K562 (cell line): ENCODE measurements around the gene TMEM203. TPM values are rescaled to one million over a fixed set of nuclear protein-coding genes. Genes with fewer than 3 reads are reported as not detected.

Source experiments
- AFF1 ChIP-seq, 2 experiments: fragments of 450-650 bp; IDR thresholded peaks; 2 replicates each; pipeline ENCODE4 v1.6.1; 2018; ENCODE audit warnings: mild to moderate bottlenecking in 2 of 2, low read depth in 1 of 2; ENCODE audit not compliant: partially characterized antibody in 2 of 2
- CBX3 ChIP-seq, 2 experiments: IDR thresholded peaks; 1 replicate in 1 of 2; 2 replicates in 1 of 2; pipeline ENCODE4 v1.6.1; 2012; ENCODE audit warnings: inconsistent platforms in 2 of 2, low read length in 2 of 2, borderline replicate concordance in 1 of 2, control low read depth in 1 of 2
- CCNT2 ChIP-seq: IDR thresholded peaks from 2 replicates; pipeline ENCODE4 v1.6.1; 2011; ENCODE audit warnings: borderline replicate concordance, low read depth, mild to moderate bottlenecking, moderate library complexity, mixed read lengths, low read length; ENCODE audit not compliant: insufficient read length; ENCODE audit errors: extremely low read depth
- DIDO1 ChIP-seq: fragments of 450-650 bp; IDR thresholded peaks from 2 replicates; pipeline ENCODE4 v1.6.1; 2016; ENCODE audit warnings: low read depth, missing biosample characterization, missing genetic modification characterization
- GATAD2A ChIP-seq: fragments of 450-650 bp; IDR thresholded peaks from 2 replicates; pipeline ENCODE4 v1.6.1; 2017
- HDAC2 ChIP-seq: fragments of 450-650 bp; IDR thresholded peaks from 2 replicates; pipeline ENCODE4 v1.6.1; 2016; ENCODE audit warnings: mild to moderate bottlenecking
- ILK ChIP-seq: fragments of 450-650 bp; IDR thresholded peaks from 2 replicates; pipeline ENCODE4 v1.6.1; 2016; ENCODE audit warnings: missing genetic modification characterization, low read depth, mild to moderate bottlenecking, missing compliant biosample characterization, moderate library complexity, borderline replicate concordance
- MITF ChIP-seq: IDR thresholded peaks from 2 replicates; pipeline ENCODE4 v1.6.1; 2014; ENCODE audit warnings: antibody characterized with exemption
- NFE2 ChIP-seq: IDR thresholded peaks from 2 replicates; pipeline ENCODE4 v1.6.1; 2014; ENCODE audit warnings: antibody characterized with exemption, low read depth
- POU5F1 ChIP-seq: fragments of 150-350 bp; IDR thresholded peaks from 2 replicates; pipeline ENCODE4 v1.6.1; 2014; ENCODE audit warnings: borderline replicate concordance, low read length, low read depth, mild to moderate bottlenecking; ENCODE audit not compliant: partially characterized antibody
- RERE ChIP-seq: sonication (generic); formaldehyde crosslinking; IDR thresholded peaks from 2 replicates; pipeline ENCODE4 v1.8.0; 2023; ENCODE audit warnings: missing genetic modification reagents, mild to moderate bottlenecking, borderline replicate concordance
- RFX7 ChIP-seq: fragments of 250-450 bp; sonication (Bioruptor Pico); IDR thresholded peaks from 2 replicates; pipeline ENCODE4 v1.5.1; 2021; ENCODE audit warnings: mild to moderate bottlenecking
- TBL1XR1 ChIP-seq, 2 experiments: IDR thresholded peaks; 2 replicates each; pipeline ENCODE4 v1.6.1; 2012; ENCODE audit warnings: improper control_type of control experiment in 2 of 2, low read length in 2 of 2, mild to moderate bottlenecking in 1 of 2
- TCF15 ChIP-seq: fragments of 250-450 bp; sonication (Bioruptor Pico); IDR thresholded peaks from 2 replicates; pipeline ENCODE4 v1.8.0; 2022; ENCODE audit warnings: moderate library complexity, mild to moderate bottlenecking, inconsistent platforms
- TRIM24 ChIP-seq, 2 experiments: fragments of 450-650 bp; IDR thresholded peaks; 2 replicates each; pipeline ENCODE4 v1.6.1; 2016
- polyA plus RNA-seq, 8 experiments: library from polyadenylated mRNA; depleted of rRNA in 4 of 8; stranded (reverse) in 5 of 8; unstranded in 3 of 8; fragments of >200 nt; fragmentation: Nextera tagmentation in 2 of 8; fragmentation: Illumina TruSeq in 1 of 8; extraction: Ambion mirVana in 2 of 8; extraction: Trizol in 1 of 8; gene quantifications; 2 replicates each; pipeline versions ENCODE4 v1.2.1 to v1.2.3, GENCODE V29; 2011 to 2014; ENCODE audit warnings: inconsistent platforms in 1 of 8, missing spikeins in 1 of 8
- total RNA-seq, 7 experiments: library from RNA; depleted of rRNA in 6 of 7; stranded (reverse); fragments of >200 nt in 6 of 7; fragmentation: Illumina TruSeq in 2 of 7; extraction: Trizol in 2 of 7; gene quantifications; 2 replicates each; pipeline versions ENCODE4 v1.2.1 to v1.2.3, GENCODE V29; 2011 to 2021; ENCODE audit warnings: low replicate concordance in 1 of 7

Gene TMEM203
- total and polyA plus RNA-seq, 9 of the 15 experiments (the other 6 are each of a cell fraction or from before 2014, with no cell fraction given): 8.8 to 59.5 (median 37.6) TPM

- 0 out of 2 replicates have a peak, but pooled peaks have one; percentile 32 for TF ChIP-seq RERE
- TF ChIP-seq CBX3 (IDR thresholded peaks at IDR 0.05; ENCODE audit: borderline replicate concordance in 1 of 2, low read length in 2 of 2): peak in 1 of 2 experiments; percentile 47; a peak in 1 of 3 replicates
- peak; percentile 70; the same call in 1 of the 2 replicates for TF ChIP-seq GATAD2A
- no peak for TF ChIP-seq TCF15 (CRISPR knock-in tag)
- TF ChIP-seq RFX7 (CRISPR knock-in tag): no peak
- peak; percentile 53 for TF ChIP-seq POU5F1
- peak in 1 of 2 experiments; percentile 77; a peak in 2 of 4 replicates for TF ChIP-seq TBL1XR1 (IDR thresholded peaks at IDR 0.05; ENCODE audit: low read length in 2 of 2)
- no peak for TF ChIP-seq ILK (tag)
- peak; percentile 80 for TF ChIP-seq CCNT2
- TF ChIP-seq TRIM24 (IDR thresholded peaks at IDR 0.05): peak; percentile 53 to 62; a peak in 3 of 4 replicates
- TF ChIP-seq HDAC2: 0 out of 2 replicates have a peak, but pooled peaks have one; percentile 72
- TF ChIP-seq DIDO1: no peak
- TF ChIP-seq MITF: peak; percentile 64; the same call in 1 of the 2 replicates
- peak in 1 of 2 experiments; percentile 68 for TF ChIP-seq AFF1 (IDR thresholded peaks at IDR 0.05; ENCODE audit: low read depth in 1 of 2, partially characterized antibody in 2 of 2)
- TF ChIP-seq NFE2: no peak
Measured at GRCh38 chr9:137236238-137236935, 30.9 kb upstream of the TMEM203 start (continued).
